ENCODE results near the gene PPHLN1. TPM values are rescaled to one million over a fixed set of nuclear protein-coding genes. Genes with fewer than 3 reads are reported as not detected.

Gene PPHLN1
- total and polyA plus RNA-seq, 2 of the 8 experiments (the other 6 are each of a cell fraction or from before 2014, with no cell fraction given), result 34.3 to 71.6 TPM

GRCh38 chr12:42325653-42326474, at the start of gene PPHLN1, which contains the start of gene ZCRB1 (continued):
- TF ChIP-seq CTCF (IDR thresholded peaks at IDR 0.05; ENCODE audit: control extremely low read depth in 1 of 3, insufficient read depth in 1 of 3, low read depth in 1 of 3, low read length in 3 of 3), result no peak
- peak; percentile 93 for TF ChIP-seq TAF1 (IDR thresholded peaks at IDR 0.05; ENCODE audit: low read depth, low read length)
- no peak for TF ChIP-seq TEAD4 (IDR thresholded peaks at IDR 0.05; ENCODE audit: low read depth, low read length)
- TF ChIP-seq E2F6 (IDR thresholded peaks at IDR 0.05), result no peak
- 0 out of 2 replicates have a peak, but pooled peaks have one; percentile 12 for TF ChIP-seq USF2 (IDR thresholded peaks at IDR 0.05; ENCODE audit: low read length)
- no peak for TF ChIP-seq YY1 (IDR thresholded peaks at IDR 0.05; ENCODE audit: low read depth, low read length)
- TF ChIP-seq KDM5A (IDR thresholded peaks at IDR 0.05; ENCODE audit: low read length), result peak; percentile 80
- TF ChIP-seq CEBPB (IDR thresholded peaks at IDR 0.05; ENCODE audit: low read depth, low read length), result no peak
- no peak for TF ChIP-seq SIRT6 (IDR thresholded peaks at IDR 0.05; ENCODE audit: low read length)
- TF ChIP-seq JUND (IDR thresholded peaks at IDR 0.05; ENCODE audit: low read length), result no peak
- no peak; the same call in 1 of the 2 replicates for TF ChIP-seq KDM1A (IDR thresholded peaks at IDR 0.05; ENCODE audit: borderline replicate concordance, low read length)
- TF ChIP-seq CTBP2 (IDR thresholded peaks at IDR 0.05; ENCODE audit: borderline replicate concordance, insufficient read depth, insufficient read length, low read length), result no peak
- TF ChIP-seq RBBP5 (IDR thresholded peaks at IDR 0.05; ENCODE audit: borderline replicate concordance, low read depth, low read length), result peak; percentile 77
- peak; percentile 83 for TF ChIP-seq TBP (IDR thresholded peaks at IDR 0.05; ENCODE audit: low read depth, low read length)
- peak; percentile 81 for TF ChIP-seq KDM4A (IDR thresholded peaks at IDR 0.05; ENCODE audit: low read depth, low read length, severe bottlenecking)
- peak; percentile 79 to 92 for TF ChIP-seq POLR2A (IDR thresholded peaks at IDR 0.05; ENCODE audit: control extremely low read depth in 1 of 2, low read depth in 2 of 2, low read length in 2 of 2)
- peak; percentile 91 for TF ChIP-seq ASH2L (IDR thresholded peaks at IDR 0.05; ENCODE audit: low read length)
- peak; percentile 79; the same call in 1 of the 2 replicates for TF ChIP-seq GABPA (IDR thresholded peaks at IDR 0.05; ENCODE audit: borderline replicate concordance, insufficient read depth, low read length)
- TF ChIP-seq EZH2 (IDR thresholded peaks at IDR 0.05; ENCODE audit: low read depth, low read length, severe bottlenecking), result no peak
- peak; percentile 84 for TF ChIP-seq POLR2AphosphoS5 (IDR thresholded peaks at IDR 0.05; ENCODE audit: low read depth, low read length)

Data from H1 (cell line).